Mesenchymal stem cell (in vitro differentiated cells and primary cell): Measurements from ENCODE around the gene TMCO4.

Experiments used
- DNase-seq: peaks from one replicate; pipeline ENCODE4 v3.0.0-alpha.2; 2013
- H2AFZ ChIP-seq: one replicate; pipeline ENCODE4 v1.6.1; 2013; ENCODE audit warnings: low read depth, mild to moderate bottlenecking, control low read depth, inconsistent platforms, low read length, moderate library complexity
- H2AK5ac ChIP-seq: 2 replicates; pipeline ENCODE4 v1.6.1; 2013; ENCODE audit warnings: low read length, moderate library complexity, mild to moderate bottlenecking, inconsistent platforms; ENCODE audit not compliant: severe bottlenecking
- H2BK120ac ChIP-seq: one replicate; pipeline ENCODE4 v1.6.1; 2013; ENCODE audit warnings: low read depth, mild to moderate bottlenecking, inconsistent platforms, low read length, moderate library complexity
- H2BK12ac ChIP-seq, 2 experiments: one replicate each; pipeline ENCODE4 v1.6.1; 2013; ENCODE audit warnings: inconsistent platforms in 2 of 2, low read length in 2 of 2, mild to moderate bottlenecking in 2 of 2, moderate library complexity in 2 of 2, control low read depth in 1 of 2
- H2BK15ac ChIP-seq: one replicate; pipeline ENCODE4 v1.6.1; 2013; ENCODE audit warnings: mild to moderate bottlenecking, low read depth, inconsistent platforms; ENCODE audit not compliant: poor library complexity, severe bottlenecking
- H2BK5ac ChIP-seq: 2 replicates; pipeline ENCODE4 v1.6.1; 2013; ENCODE audit warnings: low read depth, mild to moderate bottlenecking, low read length, control low read depth, inconsistent platforms; ENCODE audit not compliant: poor library complexity, severe bottlenecking
- H3K14ac ChIP-seq, 2 experiments: one replicate each; pipeline ENCODE4 v1.6.1; 2013; ENCODE audit warnings: inconsistent platforms in 2 of 2, low read length in 2 of 2, control low read depth in 1 of 2, mild to moderate bottlenecking in 1 of 2, moderate library complexity in 1 of 2
- H3K18ac ChIP-seq, 2 experiments: one replicate each; pipeline ENCODE4 v1.6.1; 2013; ENCODE audit warnings: inconsistent platforms in 2 of 2, low read length in 2 of 2, control low read depth in 1 of 2, low read depth in 1 of 2, mild to moderate bottlenecking in 1 of 2
- H3K23ac ChIP-seq, 2 experiments: one replicate each; pipeline ENCODE4 v1.6.1; 2013; ENCODE audit warnings: inconsistent platforms in 2 of 2, low read length in 2 of 2, mild to moderate bottlenecking in 2 of 2, moderate library complexity in 2 of 2, control low read depth in 1 of 2
- H3K27ac ChIP-seq: 2 replicates; pipeline ENCODE4 v1.5.1; 2013; ENCODE audit warnings: mild to moderate bottlenecking, moderate library complexity, low read length, control low read depth, inconsistent platforms; ENCODE audit not compliant: poor library complexity, severe bottlenecking
- H3K27me3 ChIP-seq, 2 experiments: 2 replicates each; pipeline versions ENCODE4 v1.6.1 to v1.7.0; 2013; ENCODE audit warnings: low read length in 2 of 2, mild to moderate bottlenecking in 2 of 2, moderate library complexity in 2 of 2, control low read depth in 1 of 2, inconsistent platforms in 1 of 2; ENCODE audit not compliant: control insufficient read depth in 1 of 2, insufficient read depth in 1 of 2
- H3K36me3 ChIP-seq, 2 experiments: 2 replicates each; pipeline versions ENCODE4 v1.6.1 to v1.7.0; 2013; ENCODE audit warnings: low read length in 2 of 2, control low read depth in 1 of 2, inconsistent platforms in 1 of 2, low read depth in 1 of 2, mild to moderate bottlenecking in 1 of 2; ENCODE audit not compliant: insufficient read depth in 2 of 2, control insufficient read depth in 1 of 2
- H3K4ac ChIP-seq, 2 experiments: one replicate each; pipeline ENCODE4 v1.6.1; 2013; ENCODE audit warnings: inconsistent platforms in 2 of 2, low read length in 2 of 2, mild to moderate bottlenecking in 2 of 2, moderate library complexity in 2 of 2, control low read depth in 1 of 2, low read depth in 1 of 2
- H3K4me1 ChIP-seq: 2 replicates; pipeline ENCODE4 v1.6.1; 2013; ENCODE audit warnings: low read depth, low read length, control low read depth; ENCODE audit not compliant: control insufficient read depth, insufficient read depth
- H3K4me2 ChIP-seq: 2 replicates; pipeline ENCODE4 v1.6.1; 2013; ENCODE audit warnings: low read length, mild to moderate bottlenecking, inconsistent platforms; ENCODE audit not compliant: poor library complexity, severe bottlenecking
- H3K4me3 ChIP-seq, 2 experiments: 2 replicates each; pipeline versions ENCODE4 v1.5.1 to v1.7.0; 2013; ENCODE audit warnings: low read length in 2 of 2, mild to moderate bottlenecking in 2 of 2, control low read depth in 1 of 2, low read depth in 1 of 2; ENCODE audit not compliant: insufficient read depth in 1 of 2
- H3K79me1 ChIP-seq: replicated peaks from 2 replicates; pipeline ENCODE4 v1.6.1; 2013; ENCODE audit warnings: mild to moderate bottlenecking, control low read depth, low read length, inconsistent platforms; ENCODE audit not compliant: poor library complexity, severe bottlenecking
- H3K9ac ChIP-seq: 2 replicates; pipeline ENCODE4 v1.7.0; 2013; ENCODE audit warnings: mild to moderate bottlenecking, low read length, moderate library complexity
- H3K9me3 ChIP-seq: 2 replicates; pipeline ENCODE4 v1.7.0; 2013; ENCODE audit warnings: mild to moderate bottlenecking, low read length; ENCODE audit not compliant: control insufficient read depth
- H4K8ac ChIP-seq: one replicate; pipeline ENCODE4 v1.6.1; 2013; ENCODE audit warnings: inconsistent platforms, mild to moderate bottlenecking, low read length, moderate library complexity
- H4K91ac ChIP-seq: one replicate; pipeline ENCODE4 v1.6.1; 2013; ENCODE audit warnings: mild to moderate bottlenecking, low read length, inconsistent platforms
- WGBS: methylation state at CpG from one replicate; pipeline ENCODE4 v1.1.7; 2013; ENCODE audit warnings: mixed read lengths; 5-methylcytosine and 5-hydroxymethylcytosine counted together

The TMCO4 gene

DNA sequence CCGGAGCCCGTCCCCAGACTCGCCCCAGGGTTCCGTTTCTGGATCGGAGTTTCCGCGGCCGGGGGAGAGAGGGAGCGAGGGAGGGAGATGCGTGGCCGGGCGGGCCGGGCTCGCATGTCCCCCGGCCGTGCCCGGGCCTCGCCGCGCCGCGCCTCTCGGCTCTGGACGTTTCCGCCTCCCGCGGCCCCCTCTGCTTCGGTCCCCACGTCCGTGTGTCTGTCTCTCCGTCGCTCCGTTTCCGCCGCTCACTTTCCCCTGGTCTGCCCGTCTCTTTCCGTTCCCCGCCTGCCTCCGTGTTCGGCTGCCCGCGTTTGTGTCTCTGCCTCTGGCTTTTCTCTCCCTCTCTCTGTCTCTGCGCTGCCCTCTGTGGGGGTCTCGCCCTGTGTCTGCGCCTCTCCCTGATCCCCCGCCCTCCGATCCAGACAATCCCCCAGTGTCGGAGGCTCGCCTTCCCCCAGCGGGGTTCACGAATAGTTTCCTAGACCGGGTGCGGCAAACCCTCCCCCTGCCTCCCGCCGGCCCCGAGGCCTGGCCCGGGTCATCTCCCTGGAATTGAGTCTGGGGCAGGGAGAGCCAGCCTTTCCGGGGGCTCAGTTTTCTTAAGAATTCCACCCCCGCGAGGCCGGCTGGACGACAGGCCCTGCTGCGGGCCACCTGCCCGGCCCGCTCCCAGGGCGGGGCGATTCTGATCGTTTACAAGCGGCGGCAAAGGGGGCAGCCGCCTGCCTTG is 154.9 kb downstream of the TMCO4 start:
- H2AFZ ChIP-seq, result no peak overlapping the region
- H3K14ac ChIP-seq, result peak overlapping the region in 1 of 2 experiments; percentile 0
- no peak overlapping the region for H2AK5ac ChIP-seq
- H3K4ac ChIP-seq, result peak overlapping the region; percentile 1 to 25
- no peaks in the 10 kb centered on the region for H3K27me3 ChIP-seq
- no peak overlapping the region for H2BK12ac ChIP-seq
- H3K36me3 ChIP-seq, result peaks cover 3% of the 10 kb centered on the region in 2 experiments
- H3K23ac ChIP-seq, result peak overlapping the region in 1 of 2 experiments; percentile 77
- H3K9me3 ChIP-seq, result no peaks in the 10 kb centered on the region
- H3K4me2 ChIP-seq, result peak overlapping the region; percentile 84
- 2% methylated on average over 61 of the region's 71 CpGs for WGBS
- peak overlapping the region; percentile 64 to 98 for H3K4me3 ChIP-seq
- peak overlapping the region; percentile 62 for H2BK120ac ChIP-seq
- H3K4me1 ChIP-seq, result peaks cover 33% of the 10 kb centered on the region
- H4K8ac ChIP-seq, result peak overlapping the region; percentile 76
- H4K91ac ChIP-seq, result peak overlapping the region; percentile 58
- H3K18ac ChIP-seq, result peak overlapping the region in 1 of 2 experiments; percentile 41
- H3K27ac ChIP-seq, result peak overlapping the region; percentile 13
- peak; percentile 31 for DNase-seq
- peaks cover 15% of the 10 kb centered on the region for H3K79me1 ChIP-seq
- peak overlapping the region; percentile 0 for H2BK15ac ChIP-seq
- peak overlapping the region; percentile 98 for H3K9ac ChIP-seq
- peak overlapping the region; percentile 25 for H2BK5ac ChIP-seq

DNA sequence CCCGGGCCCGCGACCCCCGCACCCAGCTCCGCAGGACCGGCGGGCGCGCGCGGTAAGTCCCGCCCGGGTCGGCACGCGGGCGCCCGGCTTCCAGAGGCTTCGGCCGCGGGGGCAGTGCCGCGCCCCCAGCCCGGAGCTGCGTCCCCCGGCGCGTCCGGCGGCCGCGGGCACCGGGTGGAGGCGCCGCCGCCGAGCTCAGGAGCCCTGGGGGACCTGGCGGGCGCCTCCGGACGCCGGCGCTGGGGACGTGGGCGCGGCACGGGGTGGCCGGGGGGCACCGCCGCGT is 155.4 kb downstream of the TMCO4 start:
- H3K4me1 ChIP-seq, result peaks cover 33% of the 10 kb centered on the region
- H3K18ac ChIP-seq, result peak overlapping the region in 1 of 2 experiments; percentile 41
- peak overlapping the region; percentile 76 for H4K8ac ChIP-seq
- H2BK5ac ChIP-seq, result peak overlapping the region; percentile 25
- H2AFZ ChIP-seq, result no peak overlapping the region
- no peak overlapping the region for H2AK5ac ChIP-seq
- no peaks in the 10 kb centered on the region for H3K27me3 ChIP-seq
- H3K4me2 ChIP-seq, result peak overlapping the region; percentile 84
- H2BK12ac ChIP-seq, result no peak overlapping the region
- DNase-seq, result no peak
- peaks cover 3% of the 10 kb centered on the region in 2 experiments for H3K36me3 ChIP-seq
- H3K9me3 ChIP-seq, result no peaks in the 10 kb centered on the region
- H3K9ac ChIP-seq, result peak overlapping the region; percentile 98
- 2% methylated on average over 11 of the region's 51 CpGs for WGBS
- no peak overlapping the region for H3K14ac ChIP-seq
- no peak overlapping the region for H4K91ac ChIP-seq
- H3K4ac ChIP-seq, result no peak overlapping the region
- no peak overlapping the region for H2BK15ac ChIP-seq
- H3K27ac ChIP-seq, result no peak overlapping the region
- peaks cover 15% of the 10 kb centered on the region for H3K79me1 ChIP-seq
- H3K23ac ChIP-seq, result no peak overlapping the region
- H3K4me3 ChIP-seq, result peak overlapping the region; percentile 64 to 98
- H2BK120ac ChIP-seq, result peak overlapping the region; percentile 62

DNA sequence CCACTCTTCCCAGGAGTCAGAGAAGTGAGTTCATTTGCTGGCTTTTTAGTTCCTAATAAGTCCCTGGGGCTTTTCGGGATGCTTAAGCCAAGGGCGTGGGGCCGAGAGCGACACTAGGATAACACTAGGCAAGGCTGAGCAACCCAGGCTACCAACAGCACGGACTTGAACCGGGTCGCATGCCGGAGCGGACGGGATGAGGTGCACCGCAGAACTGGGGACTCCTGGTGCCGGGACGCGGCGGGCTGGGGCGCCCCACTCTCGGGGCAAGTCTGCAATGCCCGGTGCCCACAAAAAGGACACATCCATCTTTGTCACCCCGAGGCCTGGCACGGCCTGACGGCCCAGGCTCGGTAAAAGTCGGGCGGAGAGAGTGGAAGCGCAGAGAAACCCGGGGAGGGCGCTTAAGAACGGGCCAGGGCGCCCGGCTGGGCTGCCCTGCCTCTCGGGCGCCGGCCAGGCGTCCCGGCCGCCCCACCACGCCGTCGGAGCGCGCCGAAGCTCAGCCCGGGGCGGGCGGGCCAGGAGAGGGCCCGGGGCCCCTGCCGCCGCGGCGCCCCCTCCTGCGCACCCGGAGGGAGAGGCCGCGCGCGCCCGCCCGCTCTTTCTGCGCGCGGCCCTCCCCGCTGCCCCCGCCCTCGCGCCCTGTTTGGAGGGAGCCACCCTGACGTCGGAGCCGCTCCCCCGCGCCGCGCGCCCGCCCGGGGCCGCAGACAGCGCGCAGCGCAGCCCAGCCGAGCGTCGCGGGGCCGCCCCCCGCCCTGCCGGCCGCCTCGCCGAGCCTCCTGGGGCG is 155.9 kb downstream of the TMCO4 start, which contains the start of gene NBL1:
Gene NBL1, plus strand, starts transcription at position 710 of the 793 bp plus-strand sequence. CDS start 10,720 bp downstream, outside the sequence.
- H3K4me3 ChIP-seq, result peak within 1 kb of the TSS; percentile 64 to 98
- H2BK12ac ChIP-seq, result peak within 1 kb of the TSS in 1 of 2 experiments; percentile 51
- H2AK5ac ChIP-seq, result peak within 1 kb of the TSS; percentile 51
- peak within 1 kb of the TSS; percentile 98 for H3K9ac ChIP-seq
- H2BK120ac ChIP-seq, result peak within 1 kb of the TSS; percentile 62
- peak within 1 kb of the TSS in 1 of 2 experiments; percentile 45 for H3K14ac ChIP-seq
- H4K91ac ChIP-seq, result peak within 1 kb of the TSS; percentile 58
- H4K8ac ChIP-seq, result peak within 1 kb of the TSS; percentile 83
- peak; percentile 50 for DNase-seq
- H3K4ac ChIP-seq, result peak within 1 kb of the TSS; percentile 24 to 25
- peak within 1 kb of the TSS; percentile 6 for H2AFZ ChIP-seq
- peak within 1 kb of the TSS; percentile 37 for H2BK15ac ChIP-seq
- peak within 1 kb of the TSS; percentile 13 for H3K27ac ChIP-seq
- peaks cover 3% of the 10 kb centered on the region in 2 experiments for H3K36me3 ChIP-seq
- H3K18ac ChIP-seq, result peak within 1 kb of the TSS in 1 of 2 experiments; percentile 67
- H3K27me3 ChIP-seq, result no peaks in the 10 kb centered on the region
- peak within 1 kb of the TSS; percentile 91 for H3K4me2 ChIP-seq
- peaks cover 33% of the 10 kb centered on the region for H3K4me1 ChIP-seq
- H2BK5ac ChIP-seq, result peak within 1 kb of the TSS; percentile 68
- H3K23ac ChIP-seq, result no peak within 1 kb of the TSS
- WGBS, result 4% methylated on average over 63 of the region's 90 CpGs
- H3K9me3 ChIP-seq, result no peaks in the 10 kb centered on the region
- peaks cover 13% of the 10 kb centered on the region for H3K79me1 ChIP-seq

DNA sequence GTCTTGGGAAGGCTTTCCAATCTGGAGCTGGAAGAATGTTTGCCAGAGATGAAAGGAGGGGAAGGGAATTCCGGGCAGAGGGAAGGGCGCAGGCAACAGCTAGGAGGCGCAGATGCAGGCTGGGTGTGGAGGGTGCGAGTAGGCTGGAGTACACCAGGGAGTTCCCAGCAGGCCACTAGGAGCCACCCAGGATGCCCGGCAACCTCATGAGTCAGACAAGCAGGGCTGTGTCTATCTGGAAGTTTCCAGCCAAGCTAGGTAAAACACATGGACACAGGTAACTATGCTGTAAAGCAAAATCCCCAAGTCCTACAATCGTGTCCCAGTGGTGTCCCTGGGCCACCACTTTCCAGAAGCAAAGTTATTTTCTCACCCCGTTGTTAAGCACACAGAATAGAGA is 156.6 kb downstream of the TMCO4 start:
- H2BK5ac ChIP-seq, result no peak overlapping the region
- no peak overlapping the region for H3K14ac ChIP-seq
- H2BK15ac ChIP-seq, result no peak overlapping the region
- 67% methylated on average over 7 of the region's 7 CpGs for WGBS
- H3K36me3 ChIP-seq, result peaks cover under 1 to 3% of the 10 kb centered on the region in 2 experiments
- peak; percentile 37 for DNase-seq
- H3K4me1 ChIP-seq, result peaks cover 32% of the 10 kb centered on the region
- H3K18ac ChIP-seq, result no peak overlapping the region
- H3K27ac ChIP-seq, result no peak overlapping the region
- H4K91ac ChIP-seq, result no peak overlapping the region
- H4K8ac ChIP-seq, result no peak overlapping the region
- peaks cover 7% of the 10 kb centered on the region for H3K79me1 ChIP-seq
- H3K4me3 ChIP-seq, result peak overlapping the region in 1 of 2 experiments; percentile 77
- no peak overlapping the region for H3K4ac ChIP-seq
- H3K4me2 ChIP-seq, result peak overlapping the region; percentile 91
- H3K9me3 ChIP-seq, result no peaks in the 10 kb centered on the region
- H3K27me3 ChIP-seq, result no peaks in the 10 kb centered on the region
- no peak overlapping the region for H2BK12ac ChIP-seq
- H3K9ac ChIP-seq, result peak overlapping the region; percentile 88
- no peak overlapping the region for H3K23ac ChIP-seq
- no peak overlapping the region for H2AFZ ChIP-seq
- H2AK5ac ChIP-seq, result peak overlapping the region; percentile 51
- H2BK120ac ChIP-seq, result no peak overlapping the region
